ENCODE measurements around the gene KCNMB3. TPM values are rescaled to one million over a fixed set of nuclear protein-coding genes. Genes with fewer than 3 reads are reported as not detected.

KCNMB3 gene
- total RNA-seq, 1 donor from 2014 or later = 0.75 TPM

DNA sequence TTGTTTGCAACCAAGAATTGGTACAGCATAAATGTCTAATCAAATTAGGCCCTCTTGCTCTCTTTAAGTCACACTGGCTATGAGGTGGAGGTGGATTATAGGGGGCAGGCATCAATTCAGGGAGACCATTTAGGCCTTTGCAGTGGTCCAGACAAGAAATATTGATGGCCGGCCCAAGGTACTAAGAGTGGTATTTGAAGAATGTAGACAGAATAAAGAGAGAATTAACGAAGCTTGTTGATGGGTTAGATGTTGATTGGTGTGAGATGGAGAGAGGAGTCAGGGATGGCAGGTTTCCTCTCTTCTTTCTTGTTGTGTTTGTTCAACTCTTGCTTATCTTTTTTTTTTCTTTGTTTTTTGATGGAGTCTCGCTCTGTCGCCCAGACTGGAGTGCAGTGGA is 54.2 kb downstream of the KCNMB3 start:
- Histone ChIP-seq H3K36me3 (ENCODE audit: insufficient read depth, low read length) (no peaks in the 10 kb centered on the region), H3K4me2 (ENCODE audit: low read length) (peak overlapping the region; percentile 49), H3K27ac (ENCODE audit: low read depth, low read length) (peak overlapping the region; percentile 28), H3K27me3 (ENCODE audit: insufficient read depth, low read length) (no peaks in the 10 kb centered on the region), H3K9ac (ENCODE audit: low read length) (no peak overlapping the region), H2AFZ (ENCODE audit: low read depth, low read length) (no peak overlapping the region), H3K4me3 (ENCODE audit: insufficient read depth, low read depth, low read length) (no peak overlapping the region), H3K9me3 (ENCODE audit: insufficient read depth, low read depth, low read length) (no peaks in the 10 kb centered on the region), H3K79me2 (ENCODE audit: insufficient read depth, low read length) (peaks cover 28% of the 10 kb centered on the region), H4K20me1 (ENCODE audit: insufficient read depth, low read length) (peaks cover 31% of the 10 kb centered on the region), H3K4me1 (ENCODE audit: insufficient read depth, low read length) (peaks cover 23% of the 10 kb centered on the region)
- Mint-ChIP-seq H3K9me3 (ENCODE audit: unreplicated experiment) (no peaks in the 10 kb centered on the region), H3K36me3 (ENCODE audit: low read depth, unreplicated experiment) (peaks cover 4% of the 10 kb centered on the region), H3K4me1 (ENCODE audit: low read depth, unreplicated experiment) (peaks cover 38% of the 10 kb centered on the region), H3K27ac (ENCODE audit: unreplicated experiment) (peak overlapping the region; percentile 92), H3K27me3 (ENCODE audit: low read depth, unreplicated experiment) (no peaks in the 10 kb centered on the region), H3K4me3 (ENCODE audit: unreplicated experiment) (no peak overlapping the region)
- no peak for TF ChIP-seq EZH2 (IDR thresholded peaks at IDR 0.05; ENCODE audit: insufficient read depth, low read length)
- TF ChIP-seq, protein P1, sequence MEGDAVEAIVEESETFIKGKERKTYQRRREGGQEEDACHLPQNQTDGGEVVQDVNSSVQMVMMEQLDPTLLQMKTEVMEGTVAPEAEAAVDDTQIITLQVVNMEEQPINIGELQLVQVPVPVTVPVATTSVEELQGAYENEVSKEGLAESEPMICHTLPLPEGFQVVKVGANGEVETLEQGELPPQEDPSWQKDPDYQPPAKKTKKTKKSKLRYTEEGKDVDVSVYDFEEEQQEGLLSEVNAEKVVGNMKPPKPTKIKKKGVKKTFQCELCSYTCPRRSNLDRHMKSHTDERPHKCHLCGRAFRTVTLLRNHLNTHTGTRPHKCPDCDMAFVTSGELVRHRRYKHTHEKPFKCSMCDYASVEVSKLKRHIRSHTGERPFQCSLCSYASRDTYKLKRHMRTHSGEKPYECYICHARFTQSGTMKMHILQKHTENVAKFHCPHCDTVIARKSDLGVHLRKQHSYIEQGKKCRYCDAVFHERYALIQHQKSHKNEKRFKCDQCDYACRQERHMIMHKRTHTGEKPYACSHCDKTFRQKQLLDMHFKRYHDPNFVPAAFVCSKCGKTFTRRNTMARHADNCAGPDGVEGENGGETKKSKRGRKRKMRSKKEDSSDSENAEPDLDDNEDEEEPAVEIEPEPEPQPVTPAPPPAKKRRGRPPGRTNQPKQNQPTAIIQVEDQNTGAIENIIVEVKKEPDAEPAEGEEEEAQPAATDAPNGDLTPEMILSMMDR (IDR thresholded peaks at IDR 0.05; ENCODE audit: insufficient read depth, low read depth, low read length) = no peak
- DNase-seq (ENCODE audit: low read depth) (no peak), FAIRE-seq (no peak)

DNA sequence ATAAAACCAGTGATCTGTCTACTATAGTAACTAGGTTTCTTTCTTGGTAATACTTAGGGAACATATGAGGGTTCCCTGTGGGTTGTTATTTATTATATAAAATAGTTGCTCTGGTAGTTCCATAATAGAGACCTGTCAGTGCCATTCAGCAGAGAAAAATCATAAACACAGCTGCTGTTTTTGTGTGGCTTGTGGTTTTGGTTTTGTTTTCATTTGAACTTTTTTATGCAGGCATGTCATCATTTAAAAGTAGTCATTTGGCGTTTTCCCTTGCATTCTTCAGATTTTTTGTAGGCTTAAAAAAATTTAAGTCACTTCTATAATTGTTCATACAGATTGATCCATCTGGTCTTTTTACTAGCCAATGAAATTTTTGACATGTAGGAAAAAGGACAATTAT is 54.8 kb downstream of the KCNMB3 start:
- Histone ChIP-seq H4K20me1 (ENCODE audit: insufficient read depth, low read length) (peaks cover 31% of the 10 kb centered on the region), H3K79me2 (ENCODE audit: insufficient read depth, low read length) (peaks cover 31% of the 10 kb centered on the region), H3K4me1 (ENCODE audit: insufficient read depth, low read length) (peaks cover 23% of the 10 kb centered on the region), H3K27ac (ENCODE audit: low read depth, low read length) (peak overlapping the region; percentile 47), H3K36me3 (ENCODE audit: insufficient read depth, low read length) (no peaks in the 10 kb centered on the region), H2AFZ (ENCODE audit: low read depth, low read length) (no peak overlapping the region), H3K4me3 (ENCODE audit: insufficient read depth, low read depth, low read length) (no peak overlapping the region), H3K9ac (ENCODE audit: low read length) (no peak overlapping the region), H3K9me3 (ENCODE audit: insufficient read depth, low read depth, low read length) (no peaks in the 10 kb centered on the region), H3K4me2 (ENCODE audit: low read length) (peak overlapping the region; percentile 42), H3K27me3 (ENCODE audit: insufficient read depth, low read length) (no peaks in the 10 kb centered on the region)
- peak; percentile 34 for FAIRE-seq
- H3K27me3 Mint-ChIP-seq (ENCODE audit: low read depth, unreplicated experiment) = no peaks in the 10 kb centered on the region
- peak; percentile 82 for DNase-seq (ENCODE audit: low read depth)
- H3K36me3 Mint-ChIP-seq (ENCODE audit: low read depth, unreplicated experiment) = peaks cover 4% of the 10 kb centered on the region
- no peaks in the 10 kb centered on the region for H3K9me3 Mint-ChIP-seq (ENCODE audit: unreplicated experiment)
- TF ChIP-seq EZH2 (IDR thresholded peaks at IDR 0.05; ENCODE audit: insufficient read depth, low read length) = no peak
- TF ChIP-seq, protein P1 (IDR thresholded peaks at IDR 0.05; ENCODE audit: insufficient read depth, low read depth, low read length) = no peak
- no peak overlapping the region for H3K4me3 Mint-ChIP-seq (ENCODE audit: unreplicated experiment)
- peak overlapping the region; percentile 92 for H3K27ac Mint-ChIP-seq (ENCODE audit: unreplicated experiment)
- peaks cover 38% of the 10 kb centered on the region for H3K4me1 Mint-ChIP-seq (ENCODE audit: low read depth, unreplicated experiment)

DNA sequence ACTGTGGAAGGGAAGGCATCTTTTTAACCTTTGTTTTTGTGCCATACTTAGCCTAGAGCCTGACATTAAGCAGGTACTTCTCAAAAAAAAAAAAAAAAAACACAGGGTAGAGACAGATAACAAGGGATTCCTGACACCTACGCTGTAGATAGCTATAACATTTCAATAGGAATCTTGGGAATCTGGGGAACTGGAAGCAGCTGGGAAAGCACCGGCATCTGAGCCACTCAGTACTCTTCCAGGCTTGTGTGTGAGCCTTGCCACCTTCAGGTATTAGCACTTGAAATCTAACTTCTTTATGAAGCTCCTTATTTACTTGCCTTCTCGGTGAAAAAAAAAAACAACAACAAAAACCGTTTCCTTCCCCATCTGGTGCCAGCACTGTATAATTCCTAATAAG is 56.0 kb downstream of the KCNMB3 start:
- peaks cover 50% of the 10 kb centered on the region for H3K4me1 Mint-ChIP-seq (ENCODE audit: low read depth, unreplicated experiment)

More for the DNA sequence above, 56.0 kb downstream of the KCNMB3 start:
- Histone ChIP-seq H3K36me3 (ENCODE audit: insufficient read depth, low read length) (no peaks in the 10 kb centered on the region), H3K9ac (ENCODE audit: low read length) (no peak overlapping the region), H3K4me1 (ENCODE audit: insufficient read depth, low read length) (peaks cover 23% of the 10 kb centered on the region), H3K4me3 (ENCODE audit: insufficient read depth, low read depth, low read length) (no peak overlapping the region), H3K27ac (ENCODE audit: low read depth, low read length) (peak overlapping the region; percentile 4), H2AFZ (ENCODE audit: low read depth, low read length) (no peak overlapping the region), H3K27me3 (ENCODE audit: insufficient read depth, low read length) (no peaks in the 10 kb centered on the region), H3K4me2 (ENCODE audit: low read length) (no peak overlapping the region), H3K9me3 (ENCODE audit: insufficient read depth, low read depth, low read length) (no peaks in the 10 kb centered on the region), H3K79me2 (ENCODE audit: insufficient read depth, low read length) (peaks cover 39% of the 10 kb centered on the region), H4K20me1 (ENCODE audit: insufficient read depth, low read length) (peaks cover 38% of the 10 kb centered on the region)
- peak overlapping the region; percentile 85 for H3K27ac Mint-ChIP-seq (ENCODE audit: unreplicated experiment)
- no peak overlapping the region for H3K4me3 Mint-ChIP-seq (ENCODE audit: unreplicated experiment)
- FAIRE-seq (no peak), DNase-seq (ENCODE audit: low read depth) (no peak)
- no peaks in the 10 kb centered on the region for H3K9me3 Mint-ChIP-seq (ENCODE audit: unreplicated experiment)
- no peaks in the 10 kb centered on the region for H3K27me3 Mint-ChIP-seq (ENCODE audit: low read depth, unreplicated experiment)
- H3K36me3 Mint-ChIP-seq (ENCODE audit: low read depth, unreplicated experiment) = no peaks in the 10 kb centered on the region
- TF ChIP-seq, protein P1 (IDR thresholded peaks at IDR 0.05; ENCODE audit: insufficient read depth, low read depth, low read length) = no peak
- TF ChIP-seq EZH2 (IDR thresholded peaks at IDR 0.05; ENCODE audit: insufficient read depth, low read length) = no peak

Measured in astrocyte (in vitro differentiated cells and primary cell).